Renal cortex interstitium (tissue), 11 donors: ENCODE measurements around the gene ZDHHC18. TPM values are rescaled to one million over a fixed set of nuclear protein-coding genes. Genes with fewer than 3 reads are reported as not detected.
A peak's percentile ranks its signal among the peaks of the same experiment; 100 is the strongest.
"Not testable (repeated sequence)": the region's sequence is repeated elsewhere in the genome, so short reads cannot be mapped to it uniquely, and the experiment has no call there.

ENCODE experiments used
- DNase-seq, 11 donors: peaks; one replicate each; pipeline ENCODE4 v3.0.0-alpha.2; 2013; ENCODE audit warnings: low read depth in 9 of 11, low spot score in 4 of 11; ENCODE audit errors: extremely low read depth in 1 of 11
- polyA plus RNA-seq, 3 donors: library from polyadenylated mRNA; unstranded; fragments of 120-200 nt; gene quantifications; one replicate each; pipeline ENCODE4 v1.2.1, GENCODE V29; 2013; ENCODE audit not compliant: insufficient read length in 3 of 3

Gene ZDHHC18
- polyA plus RNA-seq, 3 donors, result 18.2 to 24.6 (median 23.2) TPM

GRCh38 chr1:26864610-26865480 is 38.4 kb downstream of the ZDHHC18 start:
- peak; percentile 87 to 97 (median 94) for DNase-seq

- not testable (repeated sequence) for DNase-seq
Measured at GRCh38 chr1:26873097-26873496, 46.6 kb downstream of the ZDHHC18 start.

- no peak for DNase-seq
Measured at GRCh38 chr1:26874896-26875295, 48.4 kb downstream of the ZDHHC18 start.

GRCh38 chr1:26877326-26877725 is 50.8 kb downstream of the ZDHHC18 start:
- DNase-seq, result no peak

- no peak for DNase-seq
Measured at GRCh38 chr1:26879793-26880192, 53.3 kb downstream of the ZDHHC18 start.

GRCh38 chr1:26881611-26882010 is 55.1 kb downstream of the ZDHHC18 start:
- DNase-seq, result not testable (repeated sequence)

- no peak for DNase-seq
Measured at GRCh38 chr1:26882696-26883463, 56.4 kb downstream of the ZDHHC18 start.

- DNase-seq, result no peak
Measured at GRCh38 chr1:26887125-26887524, 60.6 kb downstream of the ZDHHC18 start.

GRCh38 chr1:26888231-26888630 is 61.7 kb downstream of the ZDHHC18 start:
- DNase-seq, result no peak

GRCh38 chr1:26889551-26890466 is 63.3 kb downstream of the ZDHHC18 start, which contains the start of gene GPN2:
Gene GPN2, minus strand, starts transcription at chr1:26890283. Its CDS starts 187 bp downstream, at chr1:26890096.
- DNase-seq, result peak; percentile 64 to 82 (median 75)

GRCh38 chr1:26890467-26890796 is 63.9 kb downstream of the ZDHHC18 start:
- DNase-seq, result no peak

GRCh38 chr1:26894263-26894662 is 67.8 kb downstream of the ZDHHC18 start:
- DNase-seq, result no peak

- DNase-seq, result no peak
Measured at GRCh38 chr1:26897351-26897750, 70.9 kb downstream of the ZDHHC18 start.

GRCh38 chr1:26900001-26900814 is 73.7 kb downstream of the ZDHHC18 start, which contains the start of gene GPATCH3:
Gene GPATCH3, minus strand, starts transcription at chr1:26900467. Its CDS starts 25 bp downstream, at chr1:26900442.
- peak; percentile 85 to 93 (median 90) for DNase-seq

GRCh38 chr1:26900815-26901511 is 74.5 kb downstream of the ZDHHC18 start:
- DNase-seq, result no peak
